Gastroesophageal sphincter (tissue), 4 donors: ENCODE measurements around the gene MFAP2. TPM values are rescaled to one million over a fixed set of nuclear protein-coding genes. Genes with fewer than 3 reads are reported as not detected.
"Not testable (repeated sequence)": the region's sequence is repeated elsewhere in the genome, so short reads cannot be mapped to it uniquely, and the experiment has no call there.

Source experiments
- ATAC-seq: fragments of 150-250 bp; one replicate; pipeline ENCODE4 v1.9.1; 2016; ENCODE audit warnings: mild to moderate bottlenecking, moderate library complexity
- H3K27ac ChIP-seq, 4 donors: fragments of 200-600 bp; sonication (generic) in 3 of 4; 1 replicate in 3 of 4; 2 replicates in 1 of 4; pipeline ENCODE4 v1.5.1; 2016 to 2019
- H3K27me3 ChIP-seq: fragments of 200-600 bp; sonication (generic); one replicate; pipeline ENCODE4 v1.5.1; 2019
- H3K36me3 ChIP-seq, 2 donors: fragments of 200-600 bp; sonication (generic); one replicate each; pipeline ENCODE4 v1.5.1; 2019; ENCODE audit warnings: control low read depth in 1 of 2
- H3K4me1 ChIP-seq, 3 donors: fragments of 200-600 bp; sonication (generic); 1 replicate in 2 of 3; 2 replicates in 1 of 3; pipeline ENCODE4 v1.5.1; 2016 to 2019; ENCODE audit warnings: control low read depth in 2 of 3
- H3K4me3 ChIP-seq, 2 donors: fragments of 200-600 bp; sonication (generic); one replicate each; pipeline ENCODE4 v1.5.1; 2019; ENCODE audit warnings: mild to moderate bottlenecking in 1 of 2, moderate library complexity in 1 of 2
- H3K9me3 ChIP-seq, 3 donors: fragments of 200-600 bp; sonication (generic); one replicate each; pipeline ENCODE4 v1.5.1; 2017 to 2019; ENCODE audit warnings: control low read depth in 2 of 3
- CTCF ChIP-seq, 4 experiments: fragments of 200-600 bp in 2 of 4; fragments of 450-650 bp in 2 of 4; sonication (generic) in 1 of 4; IDR thresholded peaks; one replicate each; pipeline ENCODE4 v1.5.1; 2017 to 2019; ENCODE audit warnings: antibody characterized with exemption in 4 of 4, mild to moderate bottlenecking in 2 of 4, moderate library complexity in 2 of 4
- EP300 ChIP-seq: sonication (generic); formaldehyde crosslinking; IDR thresholded peaks from one replicate; pipeline ENCODE4 v1.6.1; 2017; ENCODE audit warnings: antibody characterized with exemption, mild to moderate bottlenecking
- POLR2A ChIP-seq, 2 donors: fragments of 450-650 bp; IDR thresholded peaks; one replicate each; pipeline ENCODE4 v1.6.1; 2017; ENCODE audit warnings: antibody characterized with exemption in 2 of 2, mild to moderate bottlenecking in 2 of 2, moderate library complexity in 1 of 2
- POLR2AphosphoS5 ChIP-seq: sonication (generic); formaldehyde crosslinking; IDR thresholded peaks from one replicate; pipeline ENCODE4 v1.6.1; 2017; ENCODE audit warnings: antibody characterized with exemption
- WGBS, 2 donors: methylation state at CpG; one replicate each; pipeline ENCODE4 v1.1.5; 2018; ENCODE audit warnings: low coverage in 1 of 2; 5-methylcytosine and 5-hydroxymethylcytosine counted together
- total RNA-seq, 4 donors: library from RNA; depleted of rRNA; stranded (reverse); fragments of >200 nt; gene quantifications; one replicate each; pipeline ENCODE4 v1.1.0, GENCODE V29; 2016

Gene MFAP2
- total RNA-seq, 4 donors from 2014 or later = 4.2 to 12.1 (median 7.2) TPM

GRCh38 chr1:16967962-16968361, 12.5 kb downstream of the MFAP2 start:
- WGBS, 2 donors = 90% methylated on average over 2 of the region's 21 CpGs; no CpG with 5 or more reads in 1 of the 2 donors
- peaks cover 0 to 57% of the 10 kb centered on the region in 2 donors for H3K36me3 ChIP-seq
- H3K27me3 ChIP-seq = no peaks in the 10 kb centered on the region
- no peak for ATAC-seq
- TF ChIP-seq CTCF (IDR thresholded peaks at IDR 0.05) (no peak), EP300 (no peak), POLR2AphosphoS5 (no peak), POLR2A (IDR thresholded peaks at IDR 0.05) (no peak)
- H3K9me3 ChIP-seq = no peaks in the 10 kb centered on the region
- no peak overlapping the region for H3K27ac ChIP-seq
- H3K4me3 ChIP-seq = no peak overlapping the region
- peaks cover 0 to 31% (median 7%) of the 10 kb centered on the region in 3 donors for H3K4me1 ChIP-seq

- Histone ChIP-seq H3K36me3 (peaks cover 0 to 57% of the 10 kb centered on the region in 2 donors), H3K27ac (no peak overlapping the region), H3K27me3 (no peaks in the 10 kb centered on the region), H3K9me3 (no peaks in the 10 kb centered on the region), H3K4me1 (peaks cover 0 to 31% (median 7%) of the 10 kb centered on the region in 3 donors), H3K4me3 (no peak overlapping the region)
- no peak for TF ChIP-seq EP300
- no peak for TF ChIP-seq POLR2A (IDR thresholded peaks at IDR 0.05)
- TF ChIP-seq POLR2AphosphoS5 = no peak
- no peak for ATAC-seq
- WGBS, 2 donors = 15% methylated on average over 3 of the region's 7 CpGs; no CpG with 5 or more reads in 1 of the 2 donors
Observed at GRCh38 chr1:16967095-16967575, 13.3 kb downstream of the MFAP2 start.

GRCh38 chr1:16966282-16966681, 14.1 kb downstream of the MFAP2 start:
- Histone ChIP-seq H3K4me3 (no peak overlapping the region), H3K9me3 (no peaks in the 10 kb centered on the region), H3K27ac (no peak overlapping the region), H3K4me1 (peaks cover 0 to 32% (median 9%) of the 10 kb centered on the region in 3 donors), H3K36me3 (peaks cover 0 to 57% of the 10 kb centered on the region in 2 donors), H3K27me3 (no peaks in the 10 kb centered on the region)
- no peak for ATAC-seq
- 100% methylated on average over 3 of the region's 22 CpGs; no CpG with 5 or more reads in 1 of the 2 donors for WGBS, 2 donors
- no peak for TF ChIP-seq EP300
- no peak for TF ChIP-seq POLR2AphosphoS5
- TF ChIP-seq POLR2A (IDR thresholded peaks at IDR 0.05) = no peak
- TF ChIP-seq CTCF (IDR thresholded peaks at IDR 0.05) = no peak

GRCh38 chr1:16965486-16966067, 14.8 kb downstream of the MFAP2 start:
- no peak for TF ChIP-seq EP300
- no peak for TF ChIP-seq POLR2A (IDR thresholded peaks at IDR 0.05)
- no peak for TF ChIP-seq POLR2AphosphoS5
- TF ChIP-seq CTCF (IDR thresholded peaks at IDR 0.05) = no peak
- H3K27me3 ChIP-seq = no peaks in the 10 kb centered on the region
- no peak overlapping the region for H3K27ac ChIP-seq
- 50 to 100% methylated on average over 1 to 2 of the region's 13 CpGs for WGBS, 2 donors
- H3K9me3 ChIP-seq = no peaks in the 10 kb centered on the region
- no peak overlapping the region for H3K4me3 ChIP-seq
- H3K36me3 ChIP-seq = peaks cover 0 to 53% of the 10 kb centered on the region in 2 donors
- H3K4me1 ChIP-seq = peaks cover 0 to 38% (median 11%) of the 10 kb centered on the region in 3 donors
- ATAC-seq = no peak

- WGBS, 2 donors = 93 to 94% methylated on average over 4 of the region's 4 CpGs
- Histone ChIP-seq H3K4me1 (peaks cover 0 to 46% (median 11%) of the 10 kb centered on the region in 3 donors), H3K36me3 (peaks cover 0 to 42% of the 10 kb centered on the region in 2 donors)
- not testable (repeated sequence) for H3K27me3 ChIP-seq, H3K9me3 ChIP-seq, H3K4me3 ChIP-seq, H3K27ac ChIP-seq, ATAC-seq
Observed at GRCh38 chr1:16964169-16964568, 16.3 kb downstream of the MFAP2 start.
